CD4-positive, alpha-beta T cell treated with Interleukin-21 for 1 hour (primary cell): ENCODE measurements around the gene NLN.

Experiments used
- DNase-seq: peaks from one replicate; pipeline ENCODE4 v3.0.0-alpha.2; 2020

Gene NLN

GRCh38 chr5:65876970-65877369, 155.0 kb downstream of the NLN start:
- no peak for DNase-seq
